Limb (tissue), 2 donors: ENCODE data around the gene TENM3.
A peak's percentile ranks its signal among the peaks of the same experiment; 100 is the strongest.

Experiments used
- DNase-seq, 2 donors: peaks; one replicate each; pipeline ENCODE4 v3.0.0-alpha.2; 2016; ENCODE audit errors: extremely low spot score in 2 of 2

TENM3 gene

GRCh38 chr4:182662551-182662950 lies 419.3 kb downstream of the TENM3 start:
- no peak for DNase-seq

DNA sequence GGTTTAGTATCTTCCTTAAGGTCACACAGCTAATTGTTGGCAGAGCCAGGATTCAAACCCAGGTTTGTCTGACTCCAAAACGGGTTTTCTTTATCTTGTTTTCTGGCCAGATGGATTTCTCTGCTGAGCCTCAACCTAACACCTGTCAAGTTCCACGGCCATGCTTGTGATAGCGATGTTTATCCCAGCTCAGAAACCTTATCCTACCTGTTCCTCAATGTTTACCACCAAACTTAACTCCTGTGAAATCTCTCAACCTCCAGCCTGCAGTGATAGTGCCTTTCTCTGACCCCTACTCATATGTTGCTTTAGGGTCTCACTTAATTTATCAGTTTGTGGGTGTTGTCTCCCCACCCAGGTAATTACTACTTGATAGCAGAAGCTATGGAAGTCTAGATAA lies 428.0 kb downstream of the TENM3 start:
- DNase-seq = no peak

DNA sequence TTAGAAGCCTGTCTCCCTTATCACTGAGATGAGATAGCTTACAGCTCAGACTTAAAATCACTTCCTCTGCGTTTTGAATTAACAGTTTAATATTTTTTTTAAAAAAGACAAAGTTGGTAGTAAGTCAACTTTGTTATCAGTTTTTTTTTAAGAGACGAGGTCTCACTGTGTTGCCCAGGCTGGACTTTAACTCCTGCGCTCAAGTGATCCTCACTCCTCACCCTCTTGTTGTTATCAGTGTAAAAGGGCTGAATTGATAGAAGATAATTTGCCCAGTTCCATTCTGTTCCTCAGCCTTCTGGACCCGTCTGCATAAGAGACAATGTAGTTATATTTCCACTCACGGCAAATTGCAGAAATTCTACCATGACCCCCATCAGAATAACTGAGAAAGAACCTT lies 428.5 kb downstream of the TENM3 start:
- no peak for DNase-seq

GRCh38 chr4:182678590-182678989 lies 435.4 kb downstream of the TENM3 start:
- DNase-seq = no peak

DNA sequence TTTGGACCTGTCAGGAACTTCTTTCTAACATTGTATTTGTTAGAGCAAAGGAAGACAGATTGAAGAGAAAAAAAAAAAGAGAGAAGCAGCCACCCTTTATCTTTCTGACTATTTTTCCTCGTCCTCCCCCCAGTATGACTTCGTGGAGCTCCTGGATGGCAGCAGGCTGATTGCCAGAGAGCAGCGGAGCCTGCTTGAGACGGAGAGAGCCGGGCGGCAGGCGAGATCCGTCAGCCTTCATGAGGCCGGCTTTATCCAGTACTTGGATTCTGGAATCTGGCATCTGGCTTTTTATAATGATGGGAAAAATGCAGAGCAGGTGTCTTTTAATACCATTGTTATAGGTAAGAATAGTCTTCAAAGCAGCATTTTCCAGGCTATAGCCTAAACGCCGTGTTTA lies 436.3 kb downstream of the TENM3 start:
- no peak for DNase-seq

- DNase-seq = peak in 1 of 2 donors; percentile 35
Measured at GRCh38 chr4:182680234-182680653, 437.0 kb downstream of the TENM3 start.

GRCh38 chr4:182683661-182684060 lies 440.5 kb downstream of the TENM3 start:
- DNase-seq = no peak

- no peak for DNase-seq
Measured at GRCh38 chr4:182684796-182685195, 441.6 kb downstream of the TENM3 start.

GRCh38 chr4:182688081-182688480 lies 444.9 kb downstream of the TENM3 start:
- DNase-seq = no peak

DNA sequence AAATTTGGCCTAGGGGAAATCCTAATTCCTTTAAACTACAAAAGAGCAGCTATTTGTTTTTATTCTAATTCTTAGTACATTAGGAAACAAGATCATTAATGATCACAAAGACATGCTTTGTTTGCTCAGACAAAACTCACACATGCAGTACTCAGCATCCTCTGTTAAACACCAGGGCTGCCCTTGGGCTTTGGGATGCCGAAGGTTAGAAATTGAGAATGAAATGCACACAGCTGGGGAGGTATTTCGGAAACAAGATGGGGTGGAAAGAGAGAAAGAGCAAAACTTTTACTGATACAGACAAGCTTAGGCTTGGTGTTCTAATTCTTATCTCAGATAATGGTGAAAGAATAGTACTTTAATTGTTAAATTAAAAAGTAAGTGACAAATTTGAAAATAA lies 451.3 kb downstream of the TENM3 start:
- DNase-seq = no peak

GRCh38 chr4:182695009-182695408 lies 451.8 kb downstream of the TENM3 start:
- no peak for DNase-seq

DNA sequence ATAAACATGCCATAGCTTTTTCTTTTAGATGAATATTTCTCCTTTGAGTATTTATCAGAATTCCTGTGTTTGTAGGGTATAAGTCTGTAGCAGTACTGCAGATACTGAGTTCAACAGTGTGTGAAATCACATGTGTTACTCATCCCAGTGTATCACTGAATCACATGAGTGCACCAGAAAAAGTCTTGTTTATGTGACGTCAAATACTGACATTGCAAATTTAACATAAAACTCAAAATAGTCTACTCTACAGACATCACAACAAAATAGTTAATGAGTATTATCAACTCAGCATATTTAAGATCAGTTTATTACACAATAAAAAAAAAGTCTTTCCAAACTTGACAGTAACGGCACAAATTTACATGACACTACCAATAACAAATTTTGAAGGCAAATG lies 452.6 kb downstream of the TENM3 start:
- no peak for DNase-seq

GRCh38 chr4:182697094-182697493 lies 453.9 kb downstream of the TENM3 start:
- no peak for DNase-seq

- DNase-seq = no peak
Measured at GRCh38 chr4:182698212-182698611, 455.0 kb downstream of the TENM3 start.

- no peak for DNase-seq
Measured at GRCh38 chr4:182699201-182699600, 456.0 kb downstream of the TENM3 start.

- DNase-seq = no peak
Measured at GRCh38 chr4:182699795-182700194, 456.6 kb downstream of the TENM3 start.

DNA sequence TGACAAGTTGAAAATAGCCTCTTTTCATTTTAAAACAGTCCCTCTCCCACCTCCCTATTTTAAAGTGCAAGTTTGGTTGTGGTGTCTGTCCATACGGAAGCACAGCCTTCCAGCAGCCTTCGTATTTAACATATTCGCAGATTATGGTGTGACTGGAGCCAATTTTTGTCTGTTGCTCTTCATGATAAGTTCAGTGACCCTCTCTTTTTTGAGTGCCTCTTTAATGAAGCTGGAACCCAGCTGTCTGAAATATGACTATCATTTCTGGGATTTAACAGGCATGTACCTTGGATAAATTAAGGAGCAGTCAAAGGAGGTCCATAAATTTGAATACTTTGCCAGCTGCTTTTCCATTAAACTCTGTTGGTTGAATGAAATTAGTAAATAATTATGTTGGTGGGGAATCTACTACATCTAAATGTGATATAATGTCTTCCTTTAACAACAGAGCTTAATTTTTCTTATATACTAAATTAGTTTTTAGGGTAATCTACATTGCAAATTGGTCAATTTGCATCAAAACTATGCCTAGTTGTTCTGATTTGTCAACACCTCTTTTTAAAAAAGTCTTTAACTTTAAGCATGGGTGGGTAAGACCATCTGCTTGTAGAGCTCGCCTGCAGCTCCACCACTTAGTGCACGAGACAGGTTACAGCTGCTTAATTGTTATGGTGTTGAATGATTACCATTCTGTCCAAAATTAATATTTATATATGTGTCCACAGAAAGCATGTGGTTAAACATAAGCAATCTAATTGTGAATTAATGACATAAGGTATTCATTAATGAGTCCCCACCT lies 457.4 kb downstream of the TENM3 start:
- DNase-seq = no peak

DNA sequence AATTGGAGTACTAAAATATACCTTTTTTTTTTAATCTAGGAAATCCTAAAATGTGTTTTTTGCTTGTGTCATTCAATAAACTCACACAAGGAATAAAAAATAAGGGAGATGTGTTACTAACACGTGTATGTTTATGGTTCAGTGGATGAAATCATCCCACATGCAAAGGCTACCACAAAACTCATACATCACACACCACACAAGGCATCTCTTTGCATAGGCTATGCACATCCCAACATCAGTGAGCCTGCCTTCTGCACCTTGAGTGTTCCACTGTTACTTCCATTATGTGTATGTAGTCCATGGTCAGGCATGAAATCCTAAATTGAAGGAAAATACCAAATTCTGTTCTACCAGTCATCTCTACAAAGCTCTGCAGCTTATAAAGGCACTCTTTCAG lies 460.9 kb downstream of the TENM3 start:
- DNase-seq = no peak

DNA sequence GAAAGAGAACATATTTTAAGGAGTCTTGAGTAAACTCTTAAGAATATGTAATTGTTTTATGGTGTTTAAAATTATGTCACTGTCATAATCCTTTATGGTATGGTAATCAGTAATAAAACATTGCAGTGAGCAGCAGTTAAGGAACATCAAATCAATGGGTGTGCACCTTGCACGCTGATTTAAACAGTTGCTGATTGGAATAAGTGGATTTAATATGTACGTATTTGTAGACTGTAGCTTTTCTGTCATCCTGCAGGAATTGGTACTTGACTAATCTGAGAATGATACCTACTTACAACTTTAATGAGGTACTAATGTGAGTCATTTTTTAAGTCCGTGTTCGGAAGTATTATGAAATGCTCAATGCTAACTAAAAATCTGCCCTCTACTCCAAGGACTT lies 461.7 kb downstream of the TENM3 start:
- no peak for DNase-seq

GRCh38 chr4:182705389-182705788 lies 462.2 kb downstream of the TENM3 start:
- no peak for DNase-seq

DNA sequence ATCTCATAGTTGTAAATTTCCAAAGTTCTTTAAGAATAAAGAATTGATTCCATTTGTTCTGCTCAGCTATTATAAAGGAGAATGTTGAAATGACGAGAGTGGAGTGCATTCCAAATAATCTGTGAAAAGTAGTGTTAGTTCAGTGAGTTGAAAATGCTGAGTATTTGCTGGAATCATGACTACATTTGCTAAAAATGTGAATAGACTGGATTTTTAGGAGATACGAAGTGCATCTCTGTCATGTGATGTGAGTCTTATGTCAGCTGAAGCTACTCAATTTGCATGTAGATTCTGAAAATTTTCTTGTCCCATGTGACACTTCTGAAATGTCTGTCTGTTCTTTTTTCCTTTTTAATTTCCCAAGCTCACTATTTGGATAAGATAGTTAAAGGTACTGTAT lies 468.0 kb downstream of the TENM3 start:
- DNase-seq = no peak

DNA sequence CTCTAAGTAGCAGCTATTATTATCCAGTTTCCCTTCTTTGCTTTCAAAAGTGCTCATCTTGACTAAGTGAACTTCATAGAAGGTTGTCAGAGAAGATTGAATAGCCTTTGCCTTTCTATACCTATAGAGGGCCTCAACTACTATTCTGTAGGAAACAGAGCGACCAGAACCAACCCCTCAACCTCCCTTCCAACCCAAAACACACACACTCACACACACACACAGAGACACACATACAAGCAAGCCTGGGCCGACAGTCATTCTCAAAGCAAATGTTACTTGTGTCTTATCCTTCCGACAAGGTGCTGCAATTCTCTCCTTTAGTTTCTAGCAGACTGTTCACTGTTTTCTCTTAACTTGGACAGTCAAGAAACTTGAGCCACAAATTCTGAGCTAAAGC lies 472.3 kb downstream of the TENM3 start:
- no peak for DNase-seq

DNA sequence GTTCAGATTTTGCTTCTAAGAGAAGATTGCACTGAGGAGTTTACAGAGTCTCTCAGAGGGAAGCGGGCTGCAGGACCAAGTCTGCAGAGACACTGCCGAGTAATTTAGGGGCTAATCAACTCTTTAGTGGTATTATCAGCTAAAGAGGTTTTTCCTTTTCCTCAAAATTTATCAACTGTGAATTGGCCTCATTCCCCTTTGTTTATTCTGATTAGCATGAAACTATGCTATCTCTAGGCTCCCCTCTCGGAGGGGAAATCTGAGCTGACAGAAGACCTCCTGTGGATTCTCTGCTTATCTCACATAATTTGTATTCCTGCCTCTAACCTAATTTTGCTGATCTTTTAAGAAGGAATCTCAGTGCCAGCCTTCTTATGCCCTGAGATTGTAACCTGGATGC lies 473.0 kb downstream of the TENM3 start:
- no peak for DNase-seq
